GM10847 (cell line): ENCODE data around the gene EPHA4.

ENCODE experiments used
- POLR2A ChIP-seq: IDR thresholded peaks from 2 replicates; pipeline ENCODE4 v1.6.1; 2011; ENCODE audit not compliant: insufficient read length; ENCODE audit errors: extremely low read depth

EPHA4 gene

DNA sequence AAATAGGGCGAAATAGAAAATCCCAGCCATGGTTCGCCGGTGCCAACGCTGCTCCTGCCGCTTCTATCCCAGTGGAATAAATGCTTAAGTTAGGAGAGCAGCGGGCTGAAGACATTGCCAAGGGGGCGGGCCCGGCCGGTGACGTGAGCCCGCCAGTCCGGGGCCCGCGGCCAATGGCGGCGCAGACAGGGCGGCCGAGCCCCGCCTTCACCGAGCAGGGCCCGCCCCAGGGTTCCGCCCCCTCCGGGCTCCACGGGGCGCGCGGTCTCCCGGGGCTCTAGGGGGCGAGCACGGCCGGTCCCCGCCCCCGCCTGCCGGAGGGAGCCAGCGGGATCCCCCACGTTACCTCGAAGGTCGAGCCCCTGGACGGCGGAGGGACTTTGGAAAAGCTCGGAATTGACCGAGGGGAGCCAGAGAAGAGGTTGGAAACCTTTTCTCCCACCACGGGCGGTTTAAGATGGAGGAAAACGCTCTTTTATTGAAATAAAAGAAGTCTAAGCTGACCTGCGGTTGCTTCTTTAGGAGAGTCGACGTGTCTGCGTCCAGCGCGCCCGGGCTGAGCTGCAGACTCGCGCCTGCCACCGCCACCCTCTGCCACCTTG is at the start of gene EPHA4:
EPHA4 (minus strand) TSS at position 86 of the 602 bp plus-strand sequence; CDS start at position 30, 56 bp downstream.
- no peak for TF ChIP-seq POLR2A

DNA sequence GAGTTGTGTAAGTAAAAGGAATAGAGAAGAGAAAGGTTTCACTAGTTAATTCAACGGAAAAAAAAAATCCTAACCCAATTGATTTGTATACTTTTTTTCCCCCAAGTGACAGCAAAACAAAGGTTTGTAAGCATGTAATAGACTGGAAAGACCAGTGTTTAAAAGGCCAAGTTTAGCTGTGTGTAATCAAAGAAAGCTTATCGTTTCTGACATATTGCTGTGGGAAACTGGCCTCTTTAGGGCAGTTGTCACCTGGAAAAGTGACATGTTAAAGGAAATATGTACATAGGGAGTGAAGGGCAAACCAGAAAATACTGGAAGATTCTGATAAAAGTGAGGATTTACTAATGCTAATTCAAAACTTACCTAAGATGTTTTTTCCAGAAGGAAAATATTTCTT is 45.9 kb upstream of the EPHA4 start:
- TF ChIP-seq POLR2A: no peak

DNA sequence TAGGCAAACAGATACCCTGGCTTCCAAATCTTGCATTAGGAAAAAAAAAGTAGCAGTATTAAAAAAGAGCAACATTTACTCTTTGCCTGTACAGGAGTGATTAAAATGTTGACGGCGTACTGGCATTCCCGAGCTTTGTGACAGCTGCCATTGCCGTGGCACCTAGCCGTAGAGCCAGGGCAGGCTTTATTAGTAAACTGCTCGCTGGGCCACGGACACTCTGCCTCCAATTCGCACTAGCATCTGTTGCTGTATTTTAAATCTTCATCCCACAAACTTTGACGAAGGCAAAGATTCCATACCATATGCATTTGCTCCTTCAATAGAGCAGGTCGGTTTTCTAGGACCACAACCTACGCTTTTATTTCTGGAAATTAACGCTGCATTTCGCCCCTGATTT is 44.5 kb upstream of the EPHA4 start:
- TF ChIP-seq POLR2A: no peak

DNA sequence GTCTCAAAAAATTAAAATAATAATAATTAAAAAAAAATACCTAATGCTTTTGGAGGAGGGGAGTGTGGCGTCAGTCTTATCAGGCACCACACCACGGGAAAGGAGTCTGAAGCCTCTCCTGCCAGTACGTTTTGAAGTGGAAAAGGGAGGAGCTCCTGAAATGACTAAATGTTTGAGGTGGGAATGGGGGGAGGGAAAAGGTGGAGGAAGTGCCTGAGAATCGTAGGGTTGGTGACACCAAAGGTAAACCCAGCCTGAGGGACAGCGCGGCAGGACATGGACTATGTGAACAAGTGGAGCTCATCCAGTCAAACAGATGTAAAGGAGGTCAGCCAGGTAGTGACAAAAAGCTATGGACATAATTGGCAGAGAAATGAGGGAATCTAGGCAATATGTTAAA is 42.2 kb upstream of the EPHA4 start:
- no peak for TF ChIP-seq POLR2A

DNA sequence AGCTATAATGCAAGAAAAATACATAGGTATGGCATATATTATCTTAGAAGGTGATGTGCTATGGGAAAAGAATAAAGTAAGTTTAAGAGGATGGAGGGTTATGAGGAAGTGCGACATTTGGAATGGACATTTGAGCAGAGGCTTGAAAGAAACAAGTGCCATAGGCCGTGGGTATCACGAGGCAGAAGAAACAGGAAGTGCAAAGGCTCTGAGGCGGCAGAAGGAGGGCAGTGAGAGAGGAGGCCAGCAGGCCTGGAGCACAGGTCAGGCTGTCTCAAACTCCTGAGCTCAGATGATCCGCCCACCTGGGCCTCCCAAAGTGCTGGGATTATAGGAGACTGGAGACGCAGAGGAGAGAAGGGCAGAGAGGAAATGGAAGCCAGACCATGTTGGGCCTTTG is 40.7 kb upstream of the EPHA4 start:
- no peak for TF ChIP-seq POLR2A

DNA sequence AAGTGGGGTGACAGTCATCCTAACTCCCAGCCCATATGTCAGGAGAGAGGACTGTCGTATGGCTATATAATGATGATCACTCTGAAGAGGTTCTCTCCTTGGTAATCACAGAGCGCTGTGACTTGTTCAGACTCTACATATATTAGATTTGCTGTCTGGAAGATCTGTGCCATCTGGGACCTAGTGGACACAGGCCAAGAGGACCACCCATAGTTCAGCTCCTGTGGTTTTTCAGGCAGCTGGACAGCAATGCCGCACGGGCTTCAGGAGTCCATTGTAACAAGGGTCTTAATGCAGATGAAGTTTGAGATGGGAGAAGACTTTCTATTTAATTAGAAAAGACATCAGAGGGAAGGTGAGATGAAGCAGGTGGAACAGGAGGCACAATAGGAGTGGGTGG is 40.1 kb upstream of the EPHA4 start:
- no peak for TF ChIP-seq POLR2A

DNA sequence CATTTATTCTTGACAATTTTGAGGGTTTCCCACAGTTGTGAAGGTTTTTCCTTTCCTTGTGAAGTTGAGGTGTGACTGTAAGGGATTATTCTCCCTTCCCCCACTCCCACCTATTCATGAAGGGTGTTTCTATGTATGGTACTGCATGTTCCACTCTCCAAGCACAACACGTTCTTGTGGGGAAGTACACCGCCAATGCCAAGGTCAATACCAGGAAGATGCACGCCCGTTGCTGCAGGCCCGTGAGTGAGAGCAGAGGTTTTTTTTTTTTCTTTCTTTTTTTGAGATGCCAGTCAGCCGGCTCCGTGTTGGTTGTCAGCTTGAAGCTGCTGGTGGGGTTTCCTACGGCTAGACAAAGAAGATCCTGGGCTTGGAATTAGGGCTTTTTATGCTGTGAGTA is 38.6 kb upstream of the EPHA4 start:
- no peak for TF ChIP-seq POLR2A

DNA sequence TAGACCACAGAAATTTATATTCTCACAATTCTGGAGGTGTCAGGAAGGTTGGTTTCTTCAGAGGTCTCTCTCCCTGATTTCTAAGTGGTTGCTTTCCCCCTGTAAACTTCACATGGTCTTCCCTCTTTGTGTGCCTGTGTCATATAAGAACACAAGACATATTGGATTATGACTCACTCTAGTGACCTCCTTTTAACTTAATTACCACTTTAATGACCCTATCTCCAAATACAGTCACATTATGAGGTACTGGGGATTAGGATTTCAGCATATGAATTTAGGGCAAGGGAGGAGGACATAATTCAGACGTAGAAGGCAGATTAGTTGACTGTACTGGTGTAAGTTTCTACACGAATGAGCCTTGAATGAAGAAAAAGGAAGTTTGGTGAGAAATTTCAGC is 38.2 kb upstream of the EPHA4 start:
- TF ChIP-seq POLR2A: no peak

DNA sequence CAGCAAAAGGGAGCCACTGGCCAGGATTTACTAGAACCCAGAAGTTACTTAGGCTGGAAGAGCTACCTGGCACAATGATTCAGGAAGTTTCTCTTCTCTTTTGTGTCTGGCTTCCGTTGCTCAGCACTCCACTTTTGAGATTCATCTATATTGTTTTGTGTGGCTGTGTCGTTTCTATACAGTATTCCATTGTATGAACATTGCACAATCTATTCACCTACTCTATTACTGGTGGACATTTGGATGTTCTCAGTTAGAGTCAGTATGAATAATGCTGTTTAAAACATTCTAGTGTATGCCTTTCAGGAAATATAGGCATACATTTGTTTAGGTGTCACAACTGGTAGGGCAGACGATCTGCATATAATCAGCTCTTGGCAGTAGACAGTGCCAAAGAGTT is 36.3 kb upstream of the EPHA4 start:
- TF ChIP-seq POLR2A: no peak

DNA sequence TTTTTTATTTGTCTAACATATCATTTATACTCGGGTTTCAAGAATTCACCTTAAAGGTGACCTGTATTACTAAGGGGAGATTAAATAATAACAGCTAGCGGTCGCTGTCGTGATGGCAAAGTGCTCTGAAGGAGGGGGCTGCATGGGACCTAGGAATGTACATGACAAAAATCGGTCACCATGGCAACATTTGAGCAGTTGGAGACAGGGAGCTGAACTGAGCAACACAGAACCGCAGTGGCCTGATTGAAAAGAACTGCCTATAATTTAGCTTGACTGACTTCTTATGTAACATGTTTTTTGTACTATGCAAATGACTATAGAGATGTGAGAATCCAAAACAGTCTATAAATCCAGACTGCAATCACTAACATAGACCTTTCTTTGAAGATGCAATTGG is 34.3 kb upstream of the EPHA4 start:
- no peak for TF ChIP-seq POLR2A

DNA sequence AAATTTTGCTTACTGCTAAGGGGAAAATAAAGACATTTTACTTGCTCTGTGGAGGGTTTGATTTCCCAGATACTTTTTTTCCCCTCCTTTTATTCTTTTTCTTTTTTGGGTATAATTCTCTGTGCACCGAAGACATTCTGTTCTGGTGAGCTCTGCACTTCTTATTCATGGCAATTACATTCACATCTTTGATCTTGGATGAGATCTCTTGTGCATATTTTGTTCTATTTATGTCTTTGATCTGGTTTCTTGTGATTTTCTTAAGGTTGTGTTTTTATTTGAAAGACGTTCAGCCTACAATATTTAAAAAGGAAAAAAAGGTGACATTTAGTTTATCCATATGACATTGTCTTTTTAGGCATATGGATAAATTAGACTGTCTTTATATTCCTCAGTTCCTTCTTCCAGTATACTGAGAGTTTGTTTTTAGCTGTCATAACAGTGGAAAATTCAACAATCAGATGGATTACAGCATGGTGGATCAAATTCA is 33.7 kb upstream of the EPHA4 start:
- no peak for TF ChIP-seq POLR2A

DNA sequence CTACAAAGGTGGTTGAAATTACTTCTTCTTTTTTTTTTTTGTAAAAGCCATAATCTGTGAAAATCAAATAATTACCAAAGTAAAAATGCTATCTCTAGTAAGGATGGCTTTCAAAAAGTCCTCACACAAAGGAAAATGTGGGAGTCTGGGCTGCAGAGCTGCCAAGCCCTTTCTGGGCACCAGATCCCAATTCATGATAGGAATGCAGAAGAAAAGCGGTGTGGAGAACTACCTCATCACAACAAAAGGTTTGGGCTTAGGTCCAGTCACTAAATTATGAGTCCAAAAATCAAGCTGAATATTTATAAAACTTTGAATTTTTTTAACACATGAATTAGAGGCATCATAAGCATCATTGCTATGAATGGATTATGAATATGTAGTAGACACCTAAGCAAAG is 30.8 kb upstream of the EPHA4 start:
- TF ChIP-seq POLR2A: no peak

DNA sequence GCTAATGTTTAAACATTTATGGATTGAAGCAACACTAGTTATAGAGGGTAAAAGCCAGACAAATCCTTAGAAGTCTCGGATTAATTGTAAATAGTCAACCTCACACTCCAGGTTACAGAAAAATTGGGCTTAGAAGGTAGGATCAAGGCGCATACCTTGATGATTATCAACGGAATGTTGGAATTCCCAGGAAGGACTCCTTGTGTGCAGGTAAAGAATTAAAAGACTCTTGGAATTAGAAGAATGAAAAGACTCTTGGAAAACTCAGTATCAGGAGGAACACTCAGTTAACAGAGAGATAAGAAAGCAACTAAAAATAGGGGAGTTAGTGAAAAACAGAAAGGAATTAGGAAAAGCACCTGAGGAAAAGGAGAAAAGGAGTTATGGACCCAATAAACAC is 29.3 kb upstream of the EPHA4 start:
- TF ChIP-seq POLR2A: no peak

DNA sequence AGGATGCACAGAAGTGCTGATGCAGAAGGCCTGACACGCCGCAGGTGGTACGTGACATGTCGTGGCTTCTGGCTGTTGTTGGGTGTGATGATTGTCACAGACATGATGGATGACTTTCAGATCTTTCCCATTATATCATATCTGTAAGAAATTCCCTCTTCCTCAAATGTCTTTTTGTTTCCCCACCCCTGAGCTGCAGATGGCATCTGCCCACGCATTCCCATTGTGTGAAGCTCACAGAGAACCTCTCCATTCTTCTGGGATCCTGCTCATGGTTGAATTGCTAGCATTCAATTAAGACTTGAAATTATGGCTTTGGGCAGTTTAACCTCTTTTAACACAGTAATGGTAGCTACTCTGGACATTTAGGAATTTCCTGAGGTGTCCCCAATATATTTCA is 28.3 kb upstream of the EPHA4 start:
- no peak for TF ChIP-seq POLR2A

DNA sequence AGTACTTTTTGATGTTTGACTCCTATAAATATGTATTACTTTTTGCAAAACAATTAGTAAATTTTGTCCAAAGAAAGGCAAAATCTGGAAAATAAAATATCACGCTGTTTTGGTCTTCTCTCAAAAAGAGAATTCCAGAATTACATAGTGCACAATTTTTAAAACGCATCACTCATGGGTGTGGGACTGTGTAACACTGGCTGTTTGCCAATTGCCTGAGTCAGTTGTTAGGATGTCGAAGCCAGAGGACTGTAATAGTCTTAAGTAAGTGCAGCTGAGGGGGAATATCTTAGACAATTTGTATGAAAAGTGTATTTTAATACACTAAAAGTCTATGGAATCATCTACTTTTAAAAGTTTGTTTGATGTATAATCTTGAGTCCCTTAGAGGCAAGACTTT is 24.1 kb upstream of the EPHA4 start:
- no peak for TF ChIP-seq POLR2A

DNA sequence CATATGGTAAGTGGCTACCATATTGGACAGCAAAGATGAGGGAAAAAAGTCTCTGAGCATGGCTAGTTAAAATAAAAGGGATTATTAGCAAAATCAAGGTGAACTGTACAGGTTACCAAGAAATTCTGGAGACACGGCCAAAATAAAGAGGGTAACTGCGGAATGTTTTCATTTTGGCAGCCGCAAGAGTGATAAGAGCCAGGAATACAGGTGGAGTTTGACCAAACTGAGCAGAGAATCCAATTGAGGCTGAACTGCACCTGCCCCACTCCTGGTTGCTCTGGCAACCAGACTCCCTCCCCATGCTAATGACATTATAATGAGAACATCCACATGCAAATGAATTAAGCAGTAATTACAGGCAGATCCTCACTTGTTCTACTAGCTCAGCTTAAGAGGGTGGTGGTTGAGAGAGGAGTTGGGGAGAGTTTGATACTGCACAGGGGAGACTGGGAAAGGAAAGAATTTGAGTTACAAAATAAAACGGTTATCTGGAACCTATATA is 18.8 kb upstream of the EPHA4 start:
- no peak for TF ChIP-seq POLR2A

DNA sequence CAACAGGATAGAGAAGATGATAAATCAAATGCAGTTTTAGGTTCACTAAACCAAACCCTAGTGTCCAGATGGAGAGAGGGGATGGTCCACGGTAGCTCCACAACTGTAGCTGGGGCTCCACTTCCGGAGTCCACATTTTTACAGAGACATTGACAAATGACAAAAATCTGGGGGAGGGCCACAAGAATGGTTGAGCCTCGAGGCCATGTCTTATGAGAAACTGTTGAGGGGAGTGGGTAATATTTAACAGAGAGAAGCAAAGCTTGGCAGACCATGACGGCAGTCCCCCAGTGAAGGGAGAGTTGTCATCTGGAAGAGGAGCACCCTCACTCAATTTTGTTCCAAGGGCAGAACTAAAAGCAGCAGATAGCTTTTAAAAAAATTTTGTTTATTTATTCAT is 17.6 kb upstream of the EPHA4 start:
- TF ChIP-seq POLR2A: no peak
